B cell (primary cell): ENCODE data around the gene ZNF618. TPM values are rescaled to one million over a fixed set of nuclear protein-coding genes. Genes with fewer than 3 reads are reported as not detected.

Source experiments
- ATAC-seq: fragments of 200-7000 bp; cut with Tn5 transposase; one replicate; pipeline ENCODE4 v1.10.0; 2021; ENCODE audit warnings: low read depth, mild to moderate bottlenecking, moderate number of reproducible peaks, moderate library complexity
- CTCF ChIA-PET: fragments of 350-600 bp; sonication (Branson Sonifier 250); formaldehyde crosslinking; loops from one replicate; lab custom pipeline; 2021; ENCODE audit warnings: antibody characterized with exemption, inconsistent platforms; lab: Charles Lee
- POLR2A ChIA-PET: fragments of 350-600 bp; sonication (Branson Sonifier 250); formaldehyde crosslinking; loops from one replicate; lab custom pipeline; 2021; ENCODE audit warnings: antibody characterized with exemption; lab: Charles Lee
- DNase-seq: peaks from one replicate; pipeline ENCODE4 v3.0.0; 2013
- H2AFZ ChIP-seq: 2 replicates; pipeline ENCODE4 v1.6.1; 2012; ENCODE audit warnings: mild to moderate bottlenecking, low read depth, low read length; ENCODE audit not compliant: insufficient read depth, poor library complexity, severe bottlenecking
- H3K27ac ChIP-seq, 2 donors: 1 replicate in 1 of 2; 2 replicates in 1 of 2; pipeline ENCODE4 v1.5.1; 2012 to 2013; ENCODE audit warnings: low read length in 2 of 2, mild to moderate bottlenecking in 2 of 2, moderate library complexity in 1 of 2
- H3K27me3 ChIP-seq, 4 experiments: fragments of 200-600 bp in 1 of 4; sonication (generic) in 1 of 4; replicated peaks in 1 of 4; 1 replicate in 2 of 4; 2 replicates in 2 of 4; pipeline versions ENCODE4 v1.6.1 to v1.7.0; 2013 to 2016; ENCODE audit warnings: low read length in 3 of 4, mild to moderate bottlenecking in 2 of 4, mixed read lengths in 1 of 4, moderate library complexity in 1 of 4; ENCODE audit not compliant: insufficient read depth in 4 of 4, control insufficient read depth in 3 of 4; ENCODE audit errors: control extremely low read depth in 1 of 4
- H3K36me3 ChIP-seq, 2 experiments: replicated peaks in 1 of 2; 1 replicate in 1 of 2; 2 replicates in 1 of 2; pipeline versions ENCODE4 v1.6.1 to v1.7.1; 2013; ENCODE audit warnings: low read length in 1 of 2; ENCODE audit not compliant: insufficient read depth in 2 of 2, control insufficient read depth in 1 of 2; ENCODE audit errors: control extremely low read depth in 1 of 2, extremely low read depth in 1 of 2
- H3K4me1 ChIP-seq, 2 donors: fragments of 200-600 bp in 1 of 2; sonication (generic) in 1 of 2; 1 replicate in 1 of 2; 2 replicates in 1 of 2; pipeline versions ENCODE4 v1.5.1 to v1.6.1; 2013 to 2017; ENCODE audit warnings: low read length in 2 of 2; ENCODE audit not compliant: control insufficient read depth in 2 of 2, insufficient read depth in 2 of 2
- H3K4me2 ChIP-seq: replicated peaks from 2 replicates; pipeline ENCODE3; 2012; ENCODE audit warnings: mild to moderate bottlenecking, low read depth, low read length; ENCODE audit not compliant: poor library complexity, severe bottlenecking
- H3K4me3 ChIP-seq, 5 experiments: fragments of 200-600 bp in 1 of 5; sonication (generic) in 1 of 5; 1 replicate in 3 of 5; 2 replicates in 2 of 5; pipeline versions ENCODE4 v1.5.1 to v1.7.0; 2011 to 2016; ENCODE audit warnings: low read length in 4 of 5, mild to moderate bottlenecking in 4 of 5, low read depth in 2 of 5, control low read depth in 1 of 5, moderate library complexity in 1 of 5; ENCODE audit not compliant: insufficient read depth in 1 of 5; ENCODE audit errors: control extremely low read depth in 1 of 5, extremely low read depth in 1 of 5
- H3K79me2 ChIP-seq: fragments of 200-600 bp; sonication (generic); one replicate; pipeline ENCODE4 v1.6.0; 2016; ENCODE audit warnings: low read length; ENCODE audit not compliant: control insufficient read depth, insufficient read depth
- H3K9ac ChIP-seq: fragments of 200-600 bp; sonication (generic); 2 replicates; pipeline ENCODE4 v1.6.1; 2017; ENCODE audit warnings: mild to moderate bottlenecking, low read length, moderate library complexity
- H3K9me3 ChIP-seq, 3 donors: one replicate each; pipeline versions ENCODE4 v1.6.1 to v1.7.1; 2013; ENCODE audit warnings: low read length in 2 of 3; ENCODE audit not compliant: control insufficient read depth in 2 of 3, insufficient read depth in 1 of 3; ENCODE audit errors: control extremely low read depth in 1 of 3
- H4K20me1 ChIP-seq: 2 replicates; pipeline ENCODE4 v1.6.0; 2012; ENCODE audit warnings: mild to moderate bottlenecking, low read length; ENCODE audit not compliant: insufficient read depth, control insufficient read depth, poor library complexity, severe bottlenecking
- H3K27ac Mint-ChIP-seq: one replicate; pipeline ENCODE4 v1.8.0; 2021; ENCODE audit warnings: mixed read lengths
- H3K27me3 Mint-ChIP-seq: one replicate; pipeline ENCODE4 v1.8.0; 2021; ENCODE audit warnings: mixed read lengths
- H3K4me1 Mint-ChIP-seq: one replicate; pipeline ENCODE4 v1.8.0; 2021; ENCODE audit warnings: mixed read lengths
- H3K4me3 Mint-ChIP-seq: one replicate; pipeline ENCODE4 v1.8.0; 2021; ENCODE audit warnings: mixed read lengths
- H3K9me3 Mint-ChIP-seq: one replicate; pipeline ENCODE4 v1.8.0; 2022; ENCODE audit warnings: mixed read lengths; ENCODE audit not compliant: insufficient read depth
- EZH2 ChIP-seq: IDR thresholded peaks from 2 replicates; pipeline ENCODE4 v1.6.1; 2012; ENCODE audit warnings: borderline replicate concordance, low read depth, mild to moderate bottlenecking, moderate library complexity, low read length; ENCODE audit not compliant: insufficient read depth, poor library complexity, severe bottlenecking
- WGBS: methylation state at CpG from one replicate; pipeline ENCODE4 v1.1.5; 2013; ENCODE audit warnings: missing lambda C conversion rate; ENCODE audit not compliant: insufficient coverage; 5-methylcytosine and 5-hydroxymethylcytosine counted together
- intact Hi-C: fragments of 100-400 bp; cut with micrococcal nuclease; formaldehyde crosslinking; loops from one replicate; pipeline ENCODE4 v1.10.0; 2022
- polyA plus RNA-seq: library from polyadenylated mRNA; depleted of rRNA; stranded (reverse); fragments of >200 nt; gene quantifications from 2 replicates; pipeline ENCODE4 v1.2.3, GENCODE V29; 2012
- total RNA-seq, 2 donors: library from RNA; stranded (reverse); fragments of 120-200 nt in 1 of 2; gene quantifications; 1 replicate in 1 of 2; 2 replicates in 1 of 2; pipeline versions ENCODE4 v1.2.3 to v1.2.4, GENCODE V29; 2013 to 2022
- TF ChIP-seq, protein P1 (sequence below): fragments of 200-600 bp; IDR thresholded peaks from one replicate; pipeline ENCODE4 v1.8.0; 2022; ENCODE audit warnings: antibody characterized with exemption, mild to moderate bottlenecking

The ZNF618 gene
- total and polyA plus RNA-seq, 2 donors (not counting 1 experiment from before 2014, with no cell fraction given): 1.4 to 2.5 TPM

DNA sequence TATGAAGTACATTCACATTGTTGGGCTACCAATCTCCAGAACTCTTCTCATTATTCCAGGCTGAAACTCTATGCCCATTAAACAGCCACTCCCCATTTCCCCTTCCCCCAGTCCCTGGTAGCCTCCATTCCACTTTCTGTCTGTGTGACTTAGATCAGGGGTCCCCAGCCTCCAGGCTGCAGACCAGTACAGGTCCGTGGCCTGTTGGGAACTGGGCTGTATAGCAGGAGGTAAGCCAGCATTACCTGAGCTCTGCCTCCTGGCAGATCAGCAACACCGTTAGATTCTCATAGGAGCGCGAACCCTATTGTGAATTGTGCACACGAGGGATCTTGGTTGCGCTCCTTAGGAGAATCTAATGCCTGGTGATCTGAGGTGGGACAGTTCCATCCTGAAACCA, 23.1 kb downstream of the ZNF618 start:
- no peaks in the 10 kb centered on the region for H4K20me1 ChIP-seq
- no peak overlapping the region for H3K4me2 ChIP-seq
- whole genome bisulfite sequencing: 100% methylated on average over 3 of the region's 6 CpGs
- peaks cover 0 to 9% (median 5%) of the 10 kb centered on the region in 3 donors for H3K9me3 ChIP-seq
- ATAC-seq (no peak), DNase-seq (no peak)
- no peaks in the 10 kb centered on the region for H3K79me2 ChIP-seq
- CTCF ChIA-PET: no interaction called here
- intact Hi-C loops: no loop called here
- Mint-ChIP-seq H3K4me1 (peaks cover 6% of the 10 kb centered on the region), H3K27me3 (no peaks in the 10 kb centered on the region), H3K4me3 (no peak overlapping the region), H3K27ac (no peak overlapping the region), H3K9me3 (no peaks in the 10 kb centered on the region)
- no peak overlapping the region for H3K9ac ChIP-seq
- H3K36me3 ChIP-seq: no peaks in the 10 kb centered on the region
- no peaks in the 10 kb centered on the region for H3K27me3 ChIP-seq
- no peak overlapping the region for H3K4me3 ChIP-seq
- H3K27ac ChIP-seq: no peak overlapping the region
- POLR2A ChIA-PET: no interaction called here
- TF ChIP-seq EZH2: no peak
- TF ChIP-seq, protein P1, sequence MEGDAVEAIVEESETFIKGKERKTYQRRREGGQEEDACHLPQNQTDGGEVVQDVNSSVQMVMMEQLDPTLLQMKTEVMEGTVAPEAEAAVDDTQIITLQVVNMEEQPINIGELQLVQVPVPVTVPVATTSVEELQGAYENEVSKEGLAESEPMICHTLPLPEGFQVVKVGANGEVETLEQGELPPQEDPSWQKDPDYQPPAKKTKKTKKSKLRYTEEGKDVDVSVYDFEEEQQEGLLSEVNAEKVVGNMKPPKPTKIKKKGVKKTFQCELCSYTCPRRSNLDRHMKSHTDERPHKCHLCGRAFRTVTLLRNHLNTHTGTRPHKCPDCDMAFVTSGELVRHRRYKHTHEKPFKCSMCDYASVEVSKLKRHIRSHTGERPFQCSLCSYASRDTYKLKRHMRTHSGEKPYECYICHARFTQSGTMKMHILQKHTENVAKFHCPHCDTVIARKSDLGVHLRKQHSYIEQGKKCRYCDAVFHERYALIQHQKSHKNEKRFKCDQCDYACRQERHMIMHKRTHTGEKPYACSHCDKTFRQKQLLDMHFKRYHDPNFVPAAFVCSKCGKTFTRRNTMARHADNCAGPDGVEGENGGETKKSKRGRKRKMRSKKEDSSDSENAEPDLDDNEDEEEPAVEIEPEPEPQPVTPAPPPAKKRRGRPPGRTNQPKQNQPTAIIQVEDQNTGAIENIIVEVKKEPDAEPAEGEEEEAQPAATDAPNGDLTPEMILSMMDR: no peak
- H3K4me1 ChIP-seq: peaks cover 0 to 4% of the 10 kb centered on the region in 2 donors
- H2AFZ ChIP-seq: no peak overlapping the region

DNA sequence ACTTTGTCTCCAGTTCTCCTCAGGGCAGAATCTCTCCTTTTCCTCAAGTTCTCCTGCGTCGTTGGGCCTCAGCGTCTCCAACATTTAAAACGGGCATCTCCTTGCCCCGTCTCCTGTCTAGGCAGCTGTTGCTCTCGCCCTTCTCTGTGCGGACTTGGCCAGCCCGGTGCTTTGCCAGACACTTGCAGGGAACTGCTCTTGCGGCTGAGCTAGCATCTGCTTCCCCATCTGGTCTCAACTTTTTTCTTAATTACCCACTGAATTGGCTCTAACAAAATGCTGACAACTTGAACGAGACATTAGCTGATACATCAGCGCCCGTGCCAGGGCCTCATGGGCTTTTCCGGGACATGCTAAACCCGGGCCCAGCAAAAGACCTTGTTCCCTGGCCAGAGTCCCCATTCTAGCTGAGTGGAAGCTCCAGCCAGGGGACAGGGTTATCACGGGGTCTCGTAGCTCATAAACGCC, 25.1 kb downstream of the ZNF618 start:
- Histone ChIP-seq H2AFZ (no peak overlapping the region), H3K9me3 (peaks cover 0 to 9% (median 5%) of the 10 kb centered on the region in 3 donors), H3K4me1 (peaks cover 0 to 4% of the 10 kb centered on the region in 2 donors), H3K27ac (no peak overlapping the region), H3K4me2 (no peak overlapping the region), H3K9ac (no peak overlapping the region), H4K20me1 (no peaks in the 10 kb centered on the region), H3K79me2 (peaks cover 5% of the 10 kb centered on the region), H3K27me3 (no peaks in the 10 kb centered on the region), H3K4me3 (no peak overlapping the region), H3K36me3 (no peaks in the 10 kb centered on the region)
- POLR2A ChIA-PET: no interaction called here
- Mint-ChIP-seq H3K27me3 (peaks cover 7% of the 10 kb centered on the region), H3K9me3 (no peaks in the 10 kb centered on the region), H3K4me3 (no peak overlapping the region), H3K27ac (no peak overlapping the region), H3K4me1 (peaks cover 6% of the 10 kb centered on the region)
- CTCF ChIA-PET: no interaction called here
- DNase-seq: no peak
- no peak for ATAC-seq
- TF ChIP-seq EZH2: no peak
- TF ChIP-seq, protein P1: no peak
- WGBS: 94% methylated on average over 17 of the region's 17 CpGs
- intact Hi-C loops: no loop called here
